Left renal cortex interstitium (tissue), 4 donors: ENCODE results near the gene CHD2. TPM values are rescaled to one million over a fixed set of nuclear protein-coding genes. Genes with fewer than 3 reads are reported as not detected.
"Not testable (repeated sequence)": the region's sequence is repeated elsewhere in the genome, so short reads cannot be mapped to it uniquely, and the experiment has no call there.

ENCODE experiments used
- DNase-seq, 4 donors: peaks; one replicate each; pipeline ENCODE4 v3.0.0-alpha.2; 2013; ENCODE audit warnings: low read depth in 4 of 4, low spot score in 2 of 4, missing footprints in 1 of 4
- polyA plus RNA-seq, 4 donors: library from polyadenylated mRNA; unstranded; fragments of 120-200 nt; gene quantifications; one replicate each; pipeline ENCODE4 v1.2.1, GENCODE V29; 2013; ENCODE audit not compliant: insufficient read length in 4 of 4

CHD2 gene
- polyA plus RNA-seq, 4 donors = 99.5 to 148 (median 115) TPM

DNA sequence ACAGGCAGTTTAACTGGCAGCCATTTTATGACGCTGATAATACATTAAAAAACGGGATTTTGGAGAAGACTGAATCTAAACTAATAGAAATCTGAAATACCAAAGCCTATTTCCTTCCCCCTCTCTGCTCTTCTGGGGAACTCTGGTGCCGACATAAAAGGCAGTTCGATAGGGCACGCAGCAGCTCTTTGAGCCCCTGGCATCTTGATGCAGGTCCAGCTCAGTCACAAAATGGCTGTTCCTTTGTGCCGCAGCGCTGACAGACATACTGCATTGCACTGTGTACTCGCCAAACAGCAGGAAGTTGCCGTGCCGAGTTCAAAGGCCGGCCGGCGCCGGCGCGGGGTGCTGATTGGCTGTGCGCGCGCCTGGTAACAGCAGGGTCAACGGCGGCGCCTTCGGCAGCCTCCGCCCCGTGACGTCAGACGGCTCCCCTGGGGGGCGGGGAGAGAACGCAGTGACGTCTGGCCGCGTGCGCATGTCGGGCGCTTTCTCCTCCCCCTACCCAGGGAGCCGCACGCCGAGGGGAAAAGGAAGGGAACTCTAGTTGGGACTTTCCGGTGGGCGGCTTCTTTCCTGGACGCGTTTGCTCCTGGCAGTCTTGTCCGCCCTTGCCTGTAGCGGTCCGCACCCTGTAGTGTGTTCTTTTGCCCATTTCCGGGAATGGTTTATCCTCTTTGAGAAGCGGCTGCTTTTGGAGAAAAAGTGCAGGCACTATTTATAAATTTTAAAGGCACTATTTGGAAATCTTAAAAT is 4.0 kb downstream of the CHD2 start:
- DNase-seq = peak; percentile 95 to 98 (median 96)

DNA sequence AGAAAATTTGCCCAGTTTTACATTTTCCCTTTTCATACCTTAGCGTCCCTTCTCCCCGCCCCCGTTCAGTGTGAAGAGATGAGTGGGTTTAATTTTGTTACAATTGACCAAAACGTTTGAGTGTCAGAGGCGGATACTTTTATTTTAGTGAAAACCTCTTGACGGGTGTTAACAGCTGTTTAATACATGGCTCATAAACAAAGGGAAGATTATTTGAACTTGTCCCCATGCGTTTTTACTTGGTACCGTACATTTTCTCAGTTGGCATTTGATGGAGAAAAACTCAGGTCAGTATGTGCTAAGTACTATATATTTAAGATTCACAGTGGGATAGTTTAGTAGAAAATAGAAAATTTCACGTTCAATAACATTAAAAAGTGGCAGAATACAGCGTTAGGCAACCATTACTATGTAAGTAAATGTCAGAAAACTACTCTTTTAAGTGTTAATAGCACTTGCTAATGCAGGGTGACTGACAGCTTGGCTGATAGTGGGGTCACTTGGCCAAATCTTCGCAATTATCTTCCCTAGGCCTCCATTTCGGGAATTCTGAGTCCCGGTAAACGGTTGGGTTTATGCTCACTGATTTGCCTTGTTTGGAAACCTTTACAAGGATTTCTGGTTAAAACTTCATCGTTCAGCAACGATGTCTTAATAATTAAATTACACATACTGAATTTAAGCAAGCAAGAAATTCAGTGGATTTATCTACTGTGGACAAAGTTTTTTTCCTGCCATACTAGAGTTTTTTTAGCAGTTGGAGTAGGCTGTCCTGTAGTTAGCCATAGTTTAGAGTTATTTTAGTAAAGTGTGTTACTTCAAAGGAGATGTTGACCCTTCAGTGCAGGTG is 4.8 kb downstream of the CHD2 start:
- no peak for DNase-seq

DNA sequence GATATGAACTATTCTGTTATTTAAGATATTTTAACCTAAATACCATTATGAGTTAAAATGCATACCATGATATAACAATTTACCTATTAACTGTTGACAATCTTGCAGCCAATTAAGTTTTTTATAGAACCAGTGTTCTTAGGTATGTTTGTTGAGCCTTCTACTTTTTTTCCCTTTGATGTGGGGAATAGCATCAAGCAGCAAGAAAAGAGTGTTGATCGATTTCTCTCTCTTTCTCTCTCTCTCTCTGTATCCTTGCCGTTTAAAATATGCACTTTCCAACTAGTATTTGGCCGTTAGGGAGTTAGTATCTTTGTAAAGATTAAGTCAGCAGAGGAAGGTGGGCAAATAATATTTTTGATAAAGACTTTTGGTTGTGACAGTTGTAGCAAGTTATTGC is 5.9 kb downstream of the CHD2 start:
- no peak for DNase-seq

DNA sequence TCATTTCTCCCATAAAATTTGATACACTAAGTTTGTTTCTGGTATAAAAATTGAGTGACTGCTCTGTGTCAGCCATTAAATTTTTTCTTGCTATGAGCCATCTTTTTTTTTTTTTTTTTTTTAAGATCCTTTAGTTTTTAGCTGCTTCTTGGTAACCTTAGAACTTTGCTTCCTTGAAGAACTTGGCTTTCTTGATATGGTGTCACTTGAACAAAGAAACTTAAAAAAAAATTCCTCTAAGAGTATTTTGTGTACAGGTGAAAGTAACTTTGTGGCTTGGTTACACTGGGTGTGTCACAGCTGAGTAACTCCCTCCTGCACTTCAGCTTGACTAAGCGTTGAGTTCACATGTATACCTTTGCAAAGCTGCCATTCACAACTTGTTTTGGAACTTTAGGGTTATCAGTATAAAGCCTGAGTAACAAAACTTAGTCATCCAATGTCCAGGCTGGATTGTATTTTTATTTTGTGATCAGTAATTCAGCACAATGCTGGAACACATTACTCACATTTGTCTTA is 6.5 kb downstream of the CHD2 start:
- no peak for DNase-seq

DNA sequence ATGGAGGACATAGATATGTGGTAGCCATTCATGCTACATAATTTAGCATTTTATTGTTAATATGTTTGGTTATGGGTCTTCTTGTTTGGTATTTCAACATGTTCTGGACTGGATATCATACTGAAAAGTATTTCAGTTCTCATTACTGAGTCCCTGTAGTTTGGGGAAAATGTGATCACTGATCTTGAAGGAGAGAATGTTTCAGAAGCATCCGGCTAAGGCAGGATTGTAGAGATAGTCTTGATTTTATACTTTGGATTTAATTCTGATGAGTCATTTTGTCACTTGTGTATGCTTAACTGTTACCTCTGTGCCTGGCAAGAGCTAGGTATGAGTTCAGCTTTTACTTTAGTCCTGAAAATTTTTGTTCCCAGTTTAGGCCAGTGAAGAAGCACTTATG is 7.1 kb downstream of the CHD2 start:
- no peak for DNase-seq

DNA sequence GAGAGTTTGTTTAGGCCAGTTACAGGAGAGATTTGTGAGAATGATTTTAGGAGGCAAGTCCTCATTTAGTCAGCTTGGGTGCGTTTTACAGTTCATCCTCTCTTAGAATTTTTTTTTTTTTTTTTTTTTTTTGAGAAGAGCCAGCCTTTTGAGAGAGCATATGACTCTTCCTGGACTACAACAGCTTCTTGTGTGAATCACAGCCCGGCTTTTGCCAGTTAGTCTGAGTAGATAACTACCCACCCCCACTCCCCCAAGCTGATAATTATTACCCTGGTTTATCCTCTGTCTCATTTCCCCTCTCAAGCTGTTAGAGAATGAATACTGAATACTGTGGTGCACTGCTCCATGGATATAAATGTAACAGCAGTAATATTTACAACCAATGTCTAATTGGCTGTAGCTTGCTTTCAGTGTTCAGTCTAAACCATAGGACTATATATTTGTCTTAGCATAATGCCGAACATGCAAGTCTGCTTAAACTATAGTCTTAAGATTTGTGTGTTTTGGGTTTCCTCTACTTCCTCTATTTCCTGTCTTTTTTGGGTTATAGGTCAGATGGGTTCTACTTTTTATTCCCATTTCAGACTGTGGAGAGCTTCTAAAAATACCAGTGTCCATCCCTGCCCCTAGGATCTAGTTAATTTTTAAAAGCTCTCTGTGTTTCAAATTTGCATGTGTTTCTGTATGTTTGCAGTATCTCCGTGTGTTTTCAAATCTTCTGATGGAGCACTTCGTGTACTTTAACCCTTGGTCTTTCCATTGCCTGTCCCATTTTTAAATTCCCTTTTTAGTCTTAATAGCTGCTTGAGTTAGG is 8.0 kb downstream of the CHD2 start:
- DNase-seq = no peak

DNA sequence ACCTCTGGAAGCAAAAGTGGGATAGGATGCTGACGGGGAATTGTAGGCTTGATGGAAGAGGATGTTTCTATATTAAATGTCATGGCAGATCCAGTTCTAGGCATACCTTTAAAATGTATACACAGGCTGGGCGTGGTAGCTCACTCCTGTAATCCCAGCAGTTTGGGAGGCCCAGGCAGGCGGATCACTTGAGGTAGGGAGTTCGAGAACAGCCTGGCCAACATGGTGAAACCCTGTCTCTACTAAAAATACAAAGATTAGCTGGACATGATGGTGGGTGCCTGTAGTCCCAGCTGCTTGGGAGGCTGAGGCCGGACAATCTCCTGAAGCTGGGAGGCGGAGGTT is 8.6 kb downstream of the CHD2 start:
- DNase-seq = no peak

DNA sequence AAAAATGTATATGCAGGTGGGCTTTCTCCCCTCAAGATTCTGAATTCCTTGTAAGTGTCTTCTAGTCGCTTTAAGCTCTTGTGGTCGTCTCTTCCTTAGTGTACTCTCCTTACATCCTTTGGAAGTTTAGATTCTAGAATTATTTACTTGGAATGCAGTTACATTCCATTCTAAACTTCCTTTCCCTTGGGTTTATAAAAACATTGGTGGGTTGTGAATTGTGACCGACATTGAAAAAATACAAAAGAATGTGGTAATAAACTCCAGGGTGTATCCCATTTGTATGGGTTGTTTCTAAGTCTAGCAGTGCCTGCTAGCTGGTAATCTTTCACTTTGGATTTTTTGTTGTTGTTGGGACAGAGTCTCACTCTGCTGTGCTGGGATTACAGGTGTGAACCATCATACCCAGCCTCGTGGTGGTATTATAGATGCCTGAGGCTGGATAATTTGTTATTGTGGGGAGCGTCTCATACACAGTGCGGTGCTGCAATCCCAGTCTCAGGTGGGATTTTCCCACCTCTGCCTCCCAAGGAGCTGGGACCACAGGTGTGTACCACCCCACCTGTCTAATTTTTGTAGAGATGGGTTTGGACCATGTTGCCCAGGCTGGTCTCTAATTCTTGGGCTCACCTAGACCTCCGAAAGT is 9.1 kb downstream of the CHD2 start:
- no peak for DNase-seq

DNA sequence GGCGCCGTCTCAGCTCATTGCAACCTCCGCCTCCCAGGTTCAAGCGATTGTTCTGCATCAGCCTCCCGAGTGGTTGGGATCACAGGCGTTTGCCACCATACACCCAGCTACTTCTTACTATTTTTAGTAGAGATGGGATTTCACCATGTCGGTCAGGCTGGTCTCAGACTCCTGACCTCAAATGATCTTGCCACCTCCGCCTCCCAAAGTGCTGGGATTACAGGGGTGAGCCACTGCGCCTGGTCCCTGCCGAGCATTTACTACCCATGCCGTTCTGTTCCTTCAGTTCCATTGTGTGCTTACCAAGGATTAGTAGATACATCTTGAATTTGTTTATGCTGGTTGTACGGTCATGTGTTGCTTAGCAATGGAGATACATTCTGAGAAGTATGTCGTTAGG is 10.3 kb downstream of the CHD2 start:
- no peak for DNase-seq

DNA sequence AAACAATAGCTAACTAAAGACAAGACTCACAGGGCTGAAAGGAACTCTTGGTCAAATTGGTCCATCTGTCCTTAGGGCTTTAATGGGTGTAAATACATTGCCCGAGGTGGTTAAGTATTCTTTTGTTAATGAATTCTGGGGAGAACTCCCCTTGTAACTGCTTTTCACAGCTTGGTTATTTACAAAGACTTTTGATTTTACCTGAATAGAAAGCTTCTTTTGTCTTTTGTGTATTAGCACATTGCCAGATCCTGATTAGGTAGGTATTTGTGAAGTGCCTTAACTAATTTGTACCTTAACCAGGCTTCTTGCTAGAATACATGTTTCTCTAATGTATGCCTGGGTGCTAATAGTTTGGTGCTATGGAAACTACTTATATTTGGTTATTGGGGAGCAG is 14.0 kb downstream of the CHD2 start:
- DNase-seq = no peak

DNA sequence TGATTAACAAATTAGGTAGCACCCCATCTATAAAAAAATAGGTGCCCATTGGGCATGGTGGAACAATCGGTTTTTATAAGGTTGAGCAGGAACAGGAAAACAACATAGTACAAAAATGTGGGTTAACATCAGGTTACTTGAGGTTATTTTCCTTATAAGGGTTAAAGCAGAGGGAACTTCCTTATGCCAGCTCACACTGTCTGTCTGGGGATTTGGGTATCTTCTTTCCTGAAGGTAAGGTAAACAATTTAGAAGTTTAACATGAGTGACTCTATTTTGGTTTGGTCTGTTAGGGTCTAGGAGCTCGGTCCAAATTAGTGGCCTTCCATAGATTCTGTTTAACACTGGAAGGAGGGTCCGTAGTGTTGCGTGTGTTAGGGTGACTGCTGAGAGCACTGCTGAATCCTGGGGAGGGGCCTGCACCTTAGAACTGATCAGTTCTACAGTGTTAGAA is 14.7 kb downstream of the CHD2 start:
- no peak for DNase-seq

DNA sequence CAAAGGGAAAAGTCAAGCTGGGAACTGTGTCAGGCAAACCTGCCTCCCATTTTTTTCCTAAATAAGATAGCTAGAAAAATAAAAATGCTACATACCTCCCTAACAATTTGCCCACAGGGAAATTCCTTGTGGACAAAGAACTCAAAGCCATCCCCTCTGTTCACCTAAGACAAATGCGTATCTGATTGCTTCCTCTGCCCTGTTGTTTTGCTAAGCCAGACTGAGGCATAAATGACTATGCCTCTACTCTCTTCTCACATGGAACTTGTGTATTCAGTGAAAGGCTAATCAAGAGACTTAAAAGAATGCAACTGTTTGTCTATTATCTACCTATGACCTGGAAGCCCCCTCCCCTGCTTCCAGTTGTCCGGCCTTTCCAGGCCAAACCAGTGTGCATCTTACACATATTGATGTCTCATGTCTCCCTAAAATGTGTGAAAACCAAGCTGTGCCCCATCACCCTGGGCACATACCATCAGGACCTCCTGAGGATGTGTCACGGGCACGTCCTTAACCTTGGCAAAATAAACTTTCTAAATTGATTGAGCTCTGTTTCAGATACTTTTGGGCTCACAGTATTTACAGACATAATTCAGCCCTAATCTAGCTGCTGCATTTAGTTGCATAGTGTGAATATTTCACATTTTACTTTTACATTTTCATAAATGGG is 15.8 kb downstream of the CHD2 start:
- DNase-seq = no peak

DNA sequence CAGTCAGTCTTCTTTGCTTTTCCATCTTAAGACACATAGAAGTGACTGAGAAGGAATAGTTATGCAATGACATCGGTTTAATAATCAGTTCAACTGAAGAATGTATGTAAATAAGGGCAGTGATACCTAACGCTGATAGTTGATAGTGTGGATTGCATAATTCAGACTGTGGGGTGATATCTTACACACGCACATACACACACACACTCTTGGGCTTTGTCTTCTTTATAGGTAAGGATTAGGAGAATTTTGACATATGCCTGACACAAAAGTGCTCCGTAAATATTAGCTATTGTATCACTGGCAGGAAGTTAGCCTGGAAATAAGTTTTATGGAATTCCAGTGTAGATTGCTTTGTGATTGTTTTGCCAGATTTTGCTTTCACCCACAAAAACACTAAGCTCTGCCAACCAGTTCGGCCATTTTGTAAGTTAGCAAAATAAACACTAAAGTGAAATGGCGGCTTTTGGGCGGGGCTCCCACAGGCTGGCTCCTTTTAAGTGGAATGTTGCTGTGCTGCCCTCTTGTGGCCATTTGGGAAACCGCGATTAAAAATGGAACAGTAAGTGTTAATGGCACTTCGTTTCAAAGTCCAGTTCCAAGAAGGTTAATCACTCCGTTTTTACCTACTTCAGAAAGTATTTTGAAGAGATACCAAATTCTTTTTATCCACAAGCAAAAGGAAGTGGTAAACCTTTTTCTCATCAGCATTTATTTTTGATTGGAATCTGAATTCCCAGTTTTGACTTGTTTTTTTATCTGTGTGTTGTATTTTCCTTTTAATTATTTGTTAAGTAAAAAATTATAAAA is 17.7 kb downstream of the CHD2 start:
- DNase-seq = peak in 3 of 4 donors; percentile 87 to 97 (median 91)

DNA sequence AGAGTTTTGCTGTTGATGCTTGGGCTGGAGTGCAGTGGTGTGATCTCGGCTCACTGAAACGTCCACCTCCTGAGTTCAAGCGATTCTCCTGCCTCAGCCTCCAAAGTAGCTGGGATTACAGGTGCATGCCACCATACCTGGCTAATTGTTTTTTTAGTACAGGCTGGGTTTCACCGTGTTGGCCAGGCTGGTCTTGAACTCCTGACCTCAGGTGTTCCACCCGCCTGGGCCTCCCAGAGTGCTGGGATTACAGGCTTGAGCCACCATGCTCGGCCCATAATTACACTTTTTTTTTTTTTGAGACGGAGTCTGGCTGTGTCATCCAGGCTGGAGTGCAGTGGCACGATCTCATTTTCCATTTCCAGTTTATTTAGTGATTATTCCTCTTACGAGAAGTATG is 18.8 kb downstream of the CHD2 start:
- DNase-seq = not testable (repeated sequence)

DNA sequence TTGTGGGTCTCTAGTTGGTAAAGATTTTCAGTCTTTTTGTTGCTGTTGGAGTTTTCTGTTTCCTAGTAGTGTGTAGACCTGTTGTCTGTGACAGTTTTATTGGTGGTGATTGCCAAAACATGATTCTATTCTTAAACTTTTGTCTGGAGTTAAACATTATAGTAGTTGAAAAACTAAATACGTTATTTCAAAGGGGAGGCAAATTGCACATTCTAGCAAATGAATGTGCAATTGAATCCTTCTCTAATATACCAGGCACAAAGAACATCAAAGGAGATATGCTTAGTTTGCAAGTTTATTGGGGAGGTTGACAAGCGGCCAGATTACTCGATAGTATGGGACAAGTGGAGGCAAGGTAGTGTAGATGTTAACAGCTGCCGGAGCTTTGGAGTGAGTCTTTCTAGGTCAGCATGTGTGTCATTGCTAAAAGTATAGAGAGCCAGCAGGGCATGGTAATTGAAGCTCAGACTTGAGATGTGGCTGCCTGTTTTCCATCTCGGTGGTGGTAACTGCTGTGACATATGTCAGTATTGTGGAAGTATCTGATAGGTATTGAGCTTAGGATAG is 20.6 kb downstream of the CHD2 start:
- no peak for DNase-seq

DNA sequence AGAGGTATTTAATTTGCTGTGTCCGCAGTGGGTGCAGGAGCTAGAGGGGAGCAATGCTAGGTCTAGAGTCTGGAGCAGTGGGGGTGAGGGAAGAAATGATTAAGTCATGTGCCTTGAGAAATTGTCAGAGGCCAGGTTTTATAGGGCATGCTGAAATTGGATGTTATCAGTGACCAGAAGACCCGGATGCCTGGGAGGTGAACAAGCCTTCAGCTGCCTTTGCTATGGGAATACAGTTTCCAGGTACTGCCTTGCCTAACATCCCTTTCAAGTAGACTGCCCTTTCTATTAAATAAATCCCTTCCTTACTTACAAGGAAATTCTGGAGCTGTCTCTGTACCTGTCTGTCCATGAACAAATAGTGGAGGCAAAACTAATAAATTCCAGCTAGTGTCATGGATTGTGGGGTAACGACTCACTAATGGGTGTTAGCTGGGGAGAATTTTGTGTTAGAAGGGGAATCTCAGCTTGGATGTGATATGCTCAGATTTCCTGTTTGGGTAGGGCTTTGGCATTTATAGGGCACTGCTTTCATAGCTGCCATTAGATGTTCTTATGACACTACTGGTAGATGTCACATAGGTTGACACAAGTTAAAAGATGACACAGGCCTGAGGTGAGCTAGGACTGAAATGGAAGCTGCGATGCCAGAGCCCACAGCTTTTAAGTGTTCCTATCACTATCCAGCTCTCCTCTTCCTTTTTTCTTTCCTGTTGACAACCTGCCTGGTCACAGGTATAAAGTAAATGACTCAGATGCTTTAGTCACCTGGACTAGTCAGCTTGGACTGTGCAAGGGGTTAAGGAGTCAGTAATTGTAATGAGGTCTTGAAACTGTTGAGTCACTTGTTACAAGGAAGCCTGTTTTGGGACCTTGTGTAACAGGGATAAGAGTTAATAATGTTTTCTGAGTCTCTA is 21.3 kb downstream of the CHD2 start:
- DNase-seq = no peak

DNA sequence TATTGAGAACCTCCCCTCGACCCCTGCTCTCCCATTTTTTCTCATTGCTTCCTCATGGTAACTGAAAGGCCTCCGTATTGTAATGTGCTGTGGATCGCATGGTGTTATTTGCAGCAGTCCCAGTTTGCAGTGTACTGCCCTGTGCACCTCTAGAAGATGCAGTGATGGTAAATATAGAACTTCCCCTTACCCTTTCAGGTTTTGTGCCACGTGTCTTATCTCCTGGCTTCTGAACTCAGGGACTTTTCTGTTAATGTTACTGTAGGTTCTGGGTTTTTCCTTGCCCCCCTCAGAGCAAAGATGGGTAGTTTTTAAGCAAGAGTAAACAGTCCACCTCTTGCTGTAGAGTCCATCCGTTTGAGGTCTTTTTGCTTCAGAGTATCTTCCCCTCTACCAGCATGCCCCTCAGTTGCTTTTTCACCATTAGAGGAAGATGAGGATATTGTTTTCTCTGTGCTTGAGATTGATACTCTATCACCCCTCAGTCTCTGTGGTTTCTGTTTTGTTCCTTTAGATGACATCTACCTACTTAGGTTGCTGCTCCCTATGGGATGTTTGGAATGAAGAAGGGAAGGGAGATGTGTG is 22.4 kb downstream of the CHD2 start:
- no peak for DNase-seq
